ENCODE data around the gene ATG2A. TPM values are rescaled to one million over a fixed set of nuclear protein-coding genes. Genes with fewer than 3 reads are reported as not detected.
A peak's percentile ranks its signal among the peaks of the same experiment; 100 is the strongest.

ATG2A gene
- total and polyA plus RNA-seq, 4 experiments from 2014 or later: 4.1 to 47.3 (median 26.0) TPM

DNA sequence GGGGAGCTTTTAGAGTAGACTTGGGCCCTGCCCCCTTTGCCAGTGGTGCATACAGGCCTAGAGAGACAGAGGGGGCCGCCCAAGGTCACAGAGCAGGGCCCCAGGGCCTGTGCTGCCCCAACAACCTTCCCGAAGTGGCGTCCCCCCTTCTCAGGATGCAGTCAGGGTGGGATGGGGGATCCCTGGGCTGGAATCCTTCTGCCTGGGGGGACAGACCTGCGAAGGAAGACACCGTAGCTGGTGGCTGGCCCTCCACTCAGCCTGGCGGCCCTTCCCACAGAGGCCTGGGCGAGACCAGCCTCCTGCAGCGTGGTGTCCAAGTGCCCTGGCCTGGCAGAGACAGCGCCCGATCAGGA lies 24.2 kb downstream of the ATG2A start:
- Mint-ChIP-seq H3K27me3 (no peaks in the 10 kb centered on the region), H3K36me3 (peaks cover 0 to 16% of the 10 kb centered on the region in 2 donors), H3K4me3 (no peak overlapping the region), H3K4me1 (peaks cover 5 to 18% (median 6%) of the 10 kb centered on the region in 4 donors), H3K9me3 (peaks cover 0 to 5% (median 0%) of the 10 kb centered on the region in 8 donors), H3K27ac (peak overlapping the region in 1 of 7 donors; percentile 40)
- Histone ChIP-seq H3K27me3 (ENCODE audit: insufficient read depth, low read length) (no peaks in the 10 kb centered on the region), H3K4me3 (ENCODE audit: low read length in 2 of 2) (no peak overlapping the region), H3K27ac (ENCODE audit: low read depth, low read length) (no peak overlapping the region), H3K36me3 (ENCODE audit: insufficient read depth, low read length) (no peaks in the 10 kb centered on the region), H3K9me3 (ENCODE audit: control insufficient read depth in 1 of 2, low read length in 2 of 2) (no peaks in the 10 kb centered on the region), H3K4me1 (ENCODE audit: insufficient read depth, low read length) (peaks cover 15% of the 10 kb centered on the region)
- DNase-seq: no peak
- ChIA-PET POLR2A (ENCODE audit: partially characterized antibody) (interaction anchor here (3.5 to 31.5 kb wide), 2 partner anchors 15 to 36 kb away, joined by 21 to 2105 read pairs; partner anchors contain the start of genes CDC42BPG and EHD1), CTCF (ENCODE audit: partially characterized antibody) (interaction anchor here (1.5 to 29.4 kb wide), 5 partner anchors 8 to 107 kb away, joined by 3 to 1245 read pairs (median 7); partner anchors contain the start of genes CDC42BPG, EHD1 and PPP2R5B)
- intact Hi-C loops (cut with micrococcal nuclease): no loop called here

DNA sequence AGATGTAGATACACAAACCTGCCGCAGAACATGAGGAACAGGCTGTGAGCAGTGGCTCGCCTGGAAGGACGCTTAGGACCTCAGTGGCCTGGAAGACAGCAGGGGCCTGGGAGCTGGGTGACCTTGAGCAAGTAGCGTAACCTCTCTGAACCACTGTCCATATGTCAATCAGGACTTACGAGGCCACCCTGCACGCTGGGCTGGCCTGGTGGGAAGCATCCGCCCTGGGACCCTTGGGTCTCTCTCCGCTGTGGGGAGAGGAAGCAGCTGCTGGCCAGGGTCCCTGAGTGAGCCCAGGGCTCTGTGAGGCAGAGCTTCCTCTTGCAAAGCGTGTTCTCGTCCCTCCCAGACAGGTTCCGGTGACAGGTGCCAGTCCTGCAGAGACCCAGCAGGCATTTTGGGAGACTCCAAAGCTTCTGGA lies 24.6 kb downstream of the ATG2A start:
- ChIA-PET CTCF (ENCODE audit: partially characterized antibody) (interaction anchor here (1.5 to 29.4 kb wide), 3 partner anchors 13 to 36 kb away, joined by 3 to 1245 read pairs (median 29); partner anchors contain the start of genes CDC42BPG, EHD1 and PPP2R5B), POLR2A (ENCODE audit: partially characterized antibody) (interaction anchor here (3.5 to 31.5 kb wide), 2 partner anchors 14 to 36 kb away, joined by 21 to 2105 read pairs; partner anchors contain the start of genes CDC42BPG and EHD1)
- Mint-ChIP-seq H3K4me1 (peaks cover 6 to 22% (median 9%) of the 10 kb centered on the region in 4 donors), H3K27ac (peak overlapping the region in 2 of 7 donors; percentile 40 to 56), H3K36me3 (peaks cover 0 to 15% of the 10 kb centered on the region in 2 donors), H3K27me3 (no peaks in the 10 kb centered on the region), H3K9me3 (peaks cover 0 to 5% (median 0%) of the 10 kb centered on the region in 8 donors), H3K4me3 (no peak overlapping the region)
- no peak for DNase-seq
- H3K4me1 ChIP-seq (ENCODE audit: insufficient read depth, low read length): peaks cover 19% of the 10 kb centered on the region
- no peak overlapping the region for H3K4me3 ChIP-seq (ENCODE audit: low read length in 2 of 2)
- no peaks in the 10 kb centered on the region for H3K27me3 ChIP-seq (ENCODE audit: insufficient read depth, low read length)
- no peaks in the 10 kb centered on the region for H3K9me3 ChIP-seq (ENCODE audit: control insufficient read depth in 1 of 2, low read length in 2 of 2)
- intact Hi-C loops (cut with micrococcal nuclease): no loop called here
- H3K36me3 ChIP-seq (ENCODE audit: insufficient read depth, low read length): no peaks in the 10 kb centered on the region
- H3K27ac ChIP-seq (ENCODE audit: low read depth, low read length): no peak overlapping the region

DNA sequence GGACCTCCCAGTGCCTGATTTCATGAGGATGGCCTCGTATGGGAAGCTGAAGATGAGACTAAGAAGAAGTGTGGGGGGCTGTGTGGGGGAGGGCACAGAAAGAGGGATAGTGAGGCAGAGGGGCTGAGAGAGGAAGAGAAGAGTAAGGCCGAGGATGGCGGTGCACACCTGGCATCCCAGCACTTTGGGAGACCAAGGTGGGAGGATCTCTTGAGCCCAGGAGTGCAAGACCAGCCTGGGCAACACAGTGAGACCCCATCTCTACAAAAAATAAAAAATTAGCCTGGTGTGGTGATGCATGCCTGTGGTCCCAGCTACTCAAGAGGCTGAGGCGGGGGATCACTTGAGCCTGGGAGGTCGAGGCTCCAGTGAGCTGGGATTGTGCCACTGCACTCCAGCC lies 25.1 kb downstream of the ATG2A start:
- DNase-seq: no peak
- intact Hi-C loops (cut with micrococcal nuclease): no loop called here
- Histone ChIP-seq H3K27me3 (ENCODE audit: insufficient read depth, low read length) (no peaks in the 10 kb centered on the region), H3K9me3 (ENCODE audit: control insufficient read depth in 1 of 2, low read length in 2 of 2) (no peaks in the 10 kb centered on the region), H3K27ac (ENCODE audit: low read depth, low read length) (no peak overlapping the region), H3K4me3 (ENCODE audit: low read length in 2 of 2) (no peak overlapping the region), H3K36me3 (ENCODE audit: insufficient read depth, low read length) (no peaks in the 10 kb centered on the region), H3K4me1 (ENCODE audit: insufficient read depth, low read length) (peaks cover 22% of the 10 kb centered on the region)
- Mint-ChIP-seq H3K9me3 (peaks cover 0 to 5% (median 0%) of the 10 kb centered on the region in 8 donors), H3K27me3 (no peaks in the 10 kb centered on the region), H3K4me1 (peaks cover 7 to 24% (median 11%) of the 10 kb centered on the region in 4 donors), H3K36me3 (peaks cover 0 to 12% of the 10 kb centered on the region in 2 donors), H3K4me3 (no peak overlapping the region), H3K27ac (peak overlapping the region in 3 of 7 donors; percentile 40 to 56 (median 54))
- POLR2A ChIA-PET (ENCODE audit: partially characterized antibody): interaction anchor here (3.5 to 31.5 kb wide), 2 partner anchors 14 to 35 kb away, joined by 21 to 2105 read pairs; partner anchors contain the start of genes CDC42BPG and EHD1
- CTCF ChIA-PET (ENCODE audit: partially characterized antibody): interaction anchor here (1.0 to 29.4 kb wide), 3 partner anchors 12 to 110 kb away, joined by 3 to 1245 read pairs (median 29); partner anchors contain the start of genes CDC42BPG and EHD1

- POLR2A ChIA-PET (ENCODE audit: partially characterized antibody): interaction anchor here (3.5 to 31.5 kb wide), 3 partner anchors 13 to 35 kb away, joined by 21 to 2105 read pairs (median 66); partner anchors contain the start of genes CDC42BPG and EHD1
- intact Hi-C loops (cut with micrococcal nuclease): no loop called here
Measured at GRCh38 chr11:64891215-64891848, 25.7 kb downstream of the ATG2A start.

GRCh38 chr11:64890522-64890939 lies 26.5 kb downstream of the ATG2A start:
- no peaks in the 10 kb centered on the region for H3K9me3 ChIP-seq (ENCODE audit: control insufficient read depth in 1 of 2, low read length in 2 of 2)
- peaks cover 0 to 6% of the 10 kb centered on the region in 2 donors for H3K36me3 Mint-ChIP-seq
- no peak overlapping the region for H3K4me3 Mint-ChIP-seq
- H3K9me3 Mint-ChIP-seq: peaks cover 0 to 5% (median 0%) of the 10 kb centered on the region in 8 donors
- DNase-seq: no peak
- H3K4me1 ChIP-seq (ENCODE audit: insufficient read depth, low read length): peaks cover 29% of the 10 kb centered on the region
- no peak overlapping the region for H3K27ac ChIP-seq (ENCODE audit: low read depth, low read length)
- no peaks in the 10 kb centered on the region for H3K27me3 Mint-ChIP-seq
- peaks cover 13 to 26% (median 19%) of the 10 kb centered on the region in 4 donors for H3K4me1 Mint-ChIP-seq
- CTCF ChIA-PET (ENCODE audit: partially characterized antibody): interaction anchor here (0.7 to 29.4 kb wide), 5 partner anchors 9 to 627 kb away, joined by 3 to 1245 read pairs (median 3); partner anchors contain the start of gene CDC42BPG
- POLR2A ChIA-PET (ENCODE audit: partially characterized antibody): interaction anchor here (4.7 to 31.5 kb wide), 2 partner anchors 14 to 34 kb away, joined by 66 to 2105 read pairs; partner anchors contain the start of genes CDC42BPG and EHD1
- no peak overlapping the region for H3K4me3 ChIP-seq (ENCODE audit: low read length in 2 of 2)
- no peaks in the 10 kb centered on the region for H3K27me3 ChIP-seq (ENCODE audit: insufficient read depth, low read length)
- intact Hi-C loops (cut with micrococcal nuclease): no loop called here
- no peaks in the 10 kb centered on the region for H3K36me3 ChIP-seq (ENCODE audit: insufficient read depth, low read length)
- peak overlapping the region in 2 of 7 donors; percentile 18 to 93 for H3K27ac Mint-ChIP-seq

More at GRCh38 chr11:64891215-64891848, 25.7 kb downstream of the ATG2A start:
- Histone ChIP-seq H3K4me1 (ENCODE audit: insufficient read depth, low read length) (peaks cover 22% of the 10 kb centered on the region), H3K27me3 (ENCODE audit: insufficient read depth, low read length) (no peaks in the 10 kb centered on the region), H3K4me3 (ENCODE audit: low read length in 2 of 2) (no peak overlapping the region), H3K36me3 (ENCODE audit: insufficient read depth, low read length) (no peaks in the 10 kb centered on the region), H3K9me3 (ENCODE audit: control insufficient read depth in 1 of 2, low read length in 2 of 2) (no peaks in the 10 kb centered on the region), H3K27ac (ENCODE audit: low read depth, low read length) (no peak overlapping the region)
- no peaks in the 10 kb centered on the region for H3K27me3 Mint-ChIP-seq
- H3K36me3 Mint-ChIP-seq: peaks cover 0 to 12% of the 10 kb centered on the region in 2 donors
- no peak overlapping the region for H3K27ac Mint-ChIP-seq
- DNase-seq: no peak
- CTCF ChIA-PET (ENCODE audit: partially characterized antibody): interaction anchor here (0.8 to 29.4 kb wide), 5 partner anchors 9 to 110 kb away, joined by 3 to 1245 read pairs (median 3); partner anchors contain the start of gene CDC42BPG
- H3K4me1 Mint-ChIP-seq: peaks cover 7 to 25% (median 11%) of the 10 kb centered on the region in 4 donors
- H3K9me3 Mint-ChIP-seq: peaks cover 0 to 5% (median 0%) of the 10 kb centered on the region in 8 donors
- no peak overlapping the region for H3K4me3 Mint-ChIP-seq

DNA sequence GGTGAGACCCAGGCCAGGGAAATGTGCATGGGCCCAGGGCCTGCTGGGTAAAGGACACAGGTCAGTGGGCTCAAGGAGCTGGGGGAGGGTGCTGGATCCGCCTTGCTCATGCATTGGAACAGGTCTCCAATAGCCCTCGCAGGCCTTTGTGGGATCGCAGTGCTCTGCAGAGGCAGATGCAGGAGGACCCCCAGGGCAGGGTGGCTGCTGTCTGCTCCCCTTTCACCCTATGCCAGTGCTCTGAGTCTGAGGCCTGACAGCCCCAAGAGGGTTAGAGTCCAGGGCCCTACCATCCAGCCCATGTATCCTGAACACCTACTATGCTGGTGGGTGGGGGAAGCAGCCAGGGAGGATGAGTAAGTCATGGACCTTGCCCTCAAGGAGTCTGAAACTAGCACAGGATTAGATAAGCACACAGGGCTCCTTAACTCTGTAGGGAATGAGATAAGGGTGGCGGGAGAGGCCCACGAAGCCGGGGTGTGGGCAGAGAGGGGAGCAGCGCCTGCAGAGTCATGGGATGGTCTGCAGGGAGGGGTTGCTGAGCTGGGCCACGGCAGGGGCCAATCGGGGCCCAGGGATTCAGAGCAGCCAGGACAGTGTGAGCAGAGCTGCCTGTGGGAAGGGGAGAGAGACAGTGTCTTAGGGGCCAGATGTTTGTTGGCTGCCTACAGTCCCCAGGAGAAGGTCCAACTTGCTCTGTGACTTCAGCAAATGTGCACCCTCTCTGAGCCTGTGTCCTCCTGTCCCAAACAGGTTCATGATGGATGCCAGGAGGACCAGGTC lies 28.1 kb downstream of the ATG2A start:
- peaks cover 33% of the 10 kb centered on the region for H3K4me1 ChIP-seq (ENCODE audit: insufficient read depth, low read length)
- no peak for DNase-seq
- H3K4me3 ChIP-seq (ENCODE audit: low read length in 2 of 2): no peak overlapping the region
- intact Hi-C loops (cut with micrococcal nuclease): loop anchor here (1.0 kb wide), 2 partner anchors 11 to 42 kb away; partner anchors contain the start of gene EHD1
- no peaks in the 10 kb centered on the region for H3K27me3 ChIP-seq (ENCODE audit: insufficient read depth, low read length)
- no peaks in the 10 kb centered on the region for H3K9me3 ChIP-seq (ENCODE audit: control insufficient read depth in 1 of 2, low read length in 2 of 2)
- Mint-ChIP-seq H3K27me3 (no peaks in the 10 kb centered on the region), H3K36me3 (no peaks in the 10 kb centered on the region), H3K4me1 (peaks cover 17 to 33% (median 24%) of the 10 kb centered on the region in 4 donors), H3K27ac (peak overlapping the region in 2 of 7 donors; percentile 65 to 83), H3K4me3 (peak overlapping the region in 1 of 8 donors; percentile 47), H3K9me3 (peaks cover 0 to 3% (median 0%) of the 10 kb centered on the region in 8 donors)
- ChIA-PET CTCF (ENCODE audit: partially characterized antibody) (interaction anchor here (0.8 to 29.4 kb wide), 6 partner anchors 7 to 126 kb away, joined by 3 to 1245 read pairs (median 4); partner anchors contain the start of genes CDC42BPG and EHD1), POLR2A (ENCODE audit: partially characterized antibody) (interaction anchor here (0.8 to 31.5 kb wide), 5 partner anchors 12 to 196 kb away, joined by 3 to 2105 read pairs (median 25); partner anchors contain the start of genes CDC42BPG and EHD1)
- no peaks in the 10 kb centered on the region for H3K36me3 ChIP-seq (ENCODE audit: insufficient read depth, low read length)
- H3K27ac ChIP-seq (ENCODE audit: low read depth, low read length): no peak overlapping the region
